Thyroid gland (tissue), 4 donors: ENCODE data around the gene COX4I2.

Source experiments
- POLR2A ChIP-seq, 2 donors: fragments of 450-650 bp; IDR thresholded peaks; one replicate each; pipeline ENCODE4 v1.6.1; 2017; ENCODE audit warnings: antibody characterized with exemption in 2 of 2, mild to moderate bottlenecking in 2 of 2, moderate library complexity in 1 of 2
- TF ChIP-seq, protein P1 (sequence below), 6 experiments: fragments of 200-600 bp in 3 of 6; fragments of 450-650 bp in 3 of 6; sonication (generic) in 3 of 6; IDR thresholded peaks; one replicate each; pipeline ENCODE4 v1.5.1; 2016 to 2019; ENCODE audit warnings: antibody characterized with exemption in 6 of 6, mild to moderate bottlenecking in 2 of 6, inconsistent platforms in 1 of 6, moderate library complexity in 1 of 6

DNA sequence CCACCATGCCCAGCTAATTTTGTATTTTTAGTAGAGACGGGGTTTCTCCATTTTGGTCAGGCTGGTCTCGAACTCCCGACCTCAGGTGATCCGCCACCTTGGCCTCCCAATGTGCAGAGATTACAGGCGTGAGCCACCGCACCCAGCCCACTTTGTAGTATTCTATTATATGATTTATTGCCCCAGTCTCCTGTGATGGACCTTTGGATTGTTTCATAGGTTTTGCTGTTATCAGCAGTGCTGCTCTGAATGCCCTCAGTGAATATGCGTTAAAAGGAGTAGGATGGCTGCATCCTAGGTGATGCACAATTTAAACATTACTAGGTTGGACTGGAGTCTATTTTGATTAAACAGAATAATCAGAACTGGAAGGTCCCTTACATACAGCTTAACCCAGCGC lies 22.3 kb upstream of the COX4I2 start:
- TF ChIP-seq, protein P1, sequence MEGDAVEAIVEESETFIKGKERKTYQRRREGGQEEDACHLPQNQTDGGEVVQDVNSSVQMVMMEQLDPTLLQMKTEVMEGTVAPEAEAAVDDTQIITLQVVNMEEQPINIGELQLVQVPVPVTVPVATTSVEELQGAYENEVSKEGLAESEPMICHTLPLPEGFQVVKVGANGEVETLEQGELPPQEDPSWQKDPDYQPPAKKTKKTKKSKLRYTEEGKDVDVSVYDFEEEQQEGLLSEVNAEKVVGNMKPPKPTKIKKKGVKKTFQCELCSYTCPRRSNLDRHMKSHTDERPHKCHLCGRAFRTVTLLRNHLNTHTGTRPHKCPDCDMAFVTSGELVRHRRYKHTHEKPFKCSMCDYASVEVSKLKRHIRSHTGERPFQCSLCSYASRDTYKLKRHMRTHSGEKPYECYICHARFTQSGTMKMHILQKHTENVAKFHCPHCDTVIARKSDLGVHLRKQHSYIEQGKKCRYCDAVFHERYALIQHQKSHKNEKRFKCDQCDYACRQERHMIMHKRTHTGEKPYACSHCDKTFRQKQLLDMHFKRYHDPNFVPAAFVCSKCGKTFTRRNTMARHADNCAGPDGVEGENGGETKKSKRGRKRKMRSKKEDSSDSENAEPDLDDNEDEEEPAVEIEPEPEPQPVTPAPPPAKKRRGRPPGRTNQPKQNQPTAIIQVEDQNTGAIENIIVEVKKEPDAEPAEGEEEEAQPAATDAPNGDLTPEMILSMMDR (IDR thresholded peaks at IDR 0.05), result no peak
- TF ChIP-seq POLR2A (IDR thresholded peaks at IDR 0.05), result no peak
